Measurements from ENCODE around the gene NPIPB6. TPM values are rescaled to one million over a fixed set of nuclear protein-coding genes. Genes with fewer than 3 reads are reported as not detected.

Gene NPIPB6
- total RNA-seq, 2 donors from 2014 or later = 2.2 to 8.2 TPM

DNA sequence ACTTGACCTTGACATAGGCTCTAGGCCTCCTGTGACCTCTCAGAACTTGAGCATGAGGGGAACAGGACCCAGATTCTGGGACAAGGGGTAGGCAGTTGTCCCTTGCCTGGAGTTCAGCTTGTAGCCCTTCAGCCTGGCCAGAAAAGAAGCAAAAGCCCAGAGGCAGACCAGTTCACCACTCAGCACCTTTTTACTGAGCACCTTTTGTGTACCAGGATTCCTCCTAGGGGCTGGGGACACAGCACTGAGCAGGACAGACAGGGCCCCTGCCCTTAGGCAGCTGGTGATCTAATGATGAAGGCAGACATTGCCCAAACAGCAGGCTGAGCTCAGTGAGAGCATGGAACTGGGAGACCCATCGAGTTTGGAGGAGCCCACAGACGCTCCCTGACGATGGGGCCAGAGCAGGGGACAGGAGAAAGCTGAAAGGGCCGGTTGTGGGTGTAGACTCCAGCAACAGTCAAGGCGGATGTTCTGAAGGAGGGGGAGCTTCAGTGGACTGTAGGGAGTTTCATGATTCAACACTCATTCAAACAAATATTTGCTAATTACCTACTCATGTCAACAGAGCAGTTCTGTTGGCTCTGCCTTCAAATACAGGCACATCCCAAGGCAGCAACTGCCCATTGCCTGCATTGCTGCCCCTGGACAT lies 38.9 kb downstream of the NPIPB6 start:
- H3K4me1 ChIP-seq (ENCODE audit: control insufficient read depth in 1 of 2, low read depth in 2 of 2) = no peaks in the 10 kb centered on the region
- no peak overlapping the region for H3K27ac ChIP-seq
- no peak for DNase-seq (ENCODE audit: low spot score)

DNA sequence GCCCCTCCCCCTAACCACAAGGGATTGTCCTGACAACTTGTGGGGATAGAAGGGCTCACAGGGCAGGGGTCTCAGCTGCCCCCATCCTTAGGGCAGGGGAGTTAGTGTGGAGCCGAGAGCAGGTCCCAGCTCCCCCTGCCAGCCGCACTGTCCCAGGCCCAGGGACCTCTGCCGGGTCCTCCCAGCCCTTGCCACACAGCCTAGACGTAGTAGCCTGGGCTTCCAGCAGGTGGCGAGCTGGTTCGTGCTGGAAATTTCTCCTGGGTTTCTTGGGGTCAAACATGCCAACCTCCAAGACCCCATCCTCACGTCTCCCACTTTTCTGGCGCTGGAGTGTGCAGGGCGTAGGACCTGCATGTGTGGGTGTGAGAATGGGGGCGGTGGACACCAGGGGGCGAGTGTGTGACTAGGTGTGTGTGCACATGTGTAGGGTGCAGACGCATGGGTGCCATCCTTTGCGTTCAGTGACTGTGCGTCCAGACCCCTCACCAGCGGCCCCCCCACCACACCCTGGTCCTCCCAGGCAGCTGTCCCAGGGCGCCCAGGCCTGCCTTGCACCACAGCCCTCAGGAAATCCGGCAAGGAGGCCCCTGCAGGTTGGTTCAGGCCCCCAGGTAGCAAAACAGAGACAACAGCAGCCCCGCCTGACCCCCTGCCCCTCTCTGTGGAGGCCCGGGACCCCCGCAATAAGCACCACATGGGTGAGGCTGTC lies 41.5 kb downstream of the NPIPB6 start:
- ATAC-seq (ENCODE audit: insufficient number of reproducible peaks, low FRiP score, low read depth) (no peak), DNase-seq (ENCODE audit: low spot score) (no peak)
- Histone ChIP-seq H3K4me3 (no peak overlapping the region), H3K4me1 (ENCODE audit: control insufficient read depth in 1 of 2, low read depth in 2 of 2) (no peaks in the 10 kb centered on the region), H3K27ac (no peak overlapping the region), H3K27me3 (replicated peaks; ENCODE audit: insufficient read depth) (no peaks in the 10 kb centered on the region), H3K9me3 (no peaks in the 10 kb centered on the region), H3K36me3 (no peaks in the 10 kb centered on the region)
- TF ChIP-seq CTCF (IDR thresholded peaks at IDR 0.05) = peak; percentile 57

More for the DNA sequence above, 38.9 kb downstream of the NPIPB6 start:
- no peak for ATAC-seq (ENCODE audit: insufficient number of reproducible peaks, low FRiP score, low read depth)
- Histone ChIP-seq H3K27me3 (replicated peaks; ENCODE audit: insufficient read depth) (no peaks in the 10 kb centered on the region), H3K4me3 (no peak overlapping the region), H3K36me3 (no peaks in the 10 kb centered on the region), H3K9me3 (no peaks in the 10 kb centered on the region)
- no peak for TF ChIP-seq CTCF (IDR thresholded peaks at IDR 0.05)

DNA sequence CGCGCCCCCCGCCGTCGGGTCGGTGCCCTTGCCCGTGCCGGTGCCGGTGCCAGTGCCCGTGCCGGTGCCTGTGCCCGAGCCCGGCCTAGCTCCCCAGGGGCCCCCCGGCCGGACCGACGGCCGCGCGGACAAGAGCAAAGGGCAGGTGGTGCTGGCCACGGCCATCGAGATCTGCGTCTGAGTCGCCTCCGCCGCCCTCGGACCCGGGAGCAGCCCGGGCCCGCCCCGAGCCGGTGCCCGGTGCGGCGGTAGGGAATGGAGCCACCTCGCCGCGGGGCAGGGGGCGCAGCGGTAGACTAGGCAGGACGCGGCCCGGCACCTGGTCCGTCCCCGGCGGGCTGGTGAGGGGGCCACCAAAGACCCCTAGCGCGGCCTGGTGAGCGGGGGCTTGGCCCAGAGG lies 42.6 kb downstream of the NPIPB6 start:
- ATAC-seq (ENCODE audit: insufficient number of reproducible peaks, low FRiP score, low read depth) (no peak), DNase-seq (ENCODE audit: low spot score) (no peak)
- no peaks in the 10 kb centered on the region for H3K4me1 ChIP-seq (ENCODE audit: control insufficient read depth in 1 of 2, low read depth in 2 of 2)
- no peaks in the 10 kb centered on the region for H3K27me3 ChIP-seq (replicated peaks; ENCODE audit: insufficient read depth)
- H3K27ac ChIP-seq = no peak overlapping the region
- no peak for TF ChIP-seq CTCF (IDR thresholded peaks at IDR 0.05)
- no peaks in the 10 kb centered on the region for H3K9me3 ChIP-seq
- no peak overlapping the region for H3K4me3 ChIP-seq
- no peaks in the 10 kb centered on the region for H3K36me3 ChIP-seq

DNA sequence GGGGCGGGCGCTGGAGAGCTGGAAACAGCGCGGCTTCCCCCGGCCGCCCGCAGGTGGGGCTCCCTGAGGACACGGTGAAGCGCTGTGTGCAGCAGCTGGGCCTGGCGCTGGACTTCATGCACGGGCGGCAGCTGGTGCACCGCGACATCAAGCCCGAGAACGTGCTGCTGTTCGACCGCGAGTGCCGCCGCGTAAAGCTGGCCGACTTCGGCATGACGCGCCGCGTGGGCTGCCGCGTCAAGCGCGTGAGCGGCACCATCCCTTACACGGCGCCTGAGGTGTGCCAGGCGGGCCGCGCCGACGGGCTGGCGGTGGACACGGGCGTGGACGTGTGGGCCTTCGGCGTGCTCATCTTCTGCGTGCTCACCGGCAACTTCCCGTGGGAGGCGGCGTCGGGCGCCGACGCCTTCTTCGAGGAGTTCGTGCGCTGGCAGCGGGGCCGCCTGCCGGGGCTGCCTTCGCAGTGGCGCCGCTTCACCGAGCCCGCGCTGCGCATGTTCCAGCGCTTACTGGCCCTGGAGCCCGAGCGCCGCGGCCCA lies 43.2 kb downstream of the NPIPB6 start:
- Histone ChIP-seq H3K36me3 (no peaks in the 10 kb centered on the region), H3K27ac (no peak overlapping the region), H3K27me3 (replicated peaks; ENCODE audit: insufficient read depth) (no peaks in the 10 kb centered on the region), H3K9me3 (no peaks in the 10 kb centered on the region), H3K4me3 (no peak overlapping the region), H3K4me1 (ENCODE audit: control insufficient read depth in 1 of 2, low read depth in 2 of 2) (no peaks in the 10 kb centered on the region)
- DNase-seq (ENCODE audit: low spot score) = no peak
- TF ChIP-seq CTCF (IDR thresholded peaks at IDR 0.05) = no peak
- ATAC-seq (ENCODE audit: insufficient number of reproducible peaks, low FRiP score, low read depth) = no peak

DNA sequence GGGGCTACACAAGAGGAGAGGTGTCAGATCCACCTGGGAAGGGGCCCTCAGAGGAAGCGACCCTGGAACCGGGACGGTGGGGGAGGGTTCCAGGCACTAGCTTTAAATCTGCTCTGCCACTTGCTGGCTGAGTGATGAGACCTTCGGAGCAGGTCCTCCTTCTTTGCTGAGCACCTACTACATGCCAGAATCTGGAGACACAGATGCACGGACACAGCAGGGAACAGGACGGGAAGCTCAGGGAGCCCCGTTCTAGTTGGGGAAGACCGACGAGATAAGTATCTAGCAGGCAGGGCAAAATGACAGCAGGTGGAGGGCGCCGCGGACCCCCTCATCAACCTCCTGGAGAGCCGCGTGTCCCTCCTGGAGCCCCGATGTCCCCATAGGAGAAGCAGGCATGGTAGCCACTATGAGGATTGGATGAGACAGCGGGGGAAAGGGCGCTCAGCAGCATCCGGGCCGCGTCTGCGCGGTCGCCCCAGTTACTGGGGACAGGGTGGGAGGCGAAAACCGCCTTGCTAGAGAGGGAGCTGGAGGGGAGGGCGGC lies 43.8 kb downstream of the NPIPB6 start:
- Histone ChIP-seq H3K4me1 (ENCODE audit: control insufficient read depth in 1 of 2, low read depth in 2 of 2) (no peaks in the 10 kb centered on the region), H3K36me3 (no peaks in the 10 kb centered on the region), H3K4me3 (no peak overlapping the region), H3K9me3 (no peaks in the 10 kb centered on the region), H3K27ac (no peak overlapping the region), H3K27me3 (replicated peaks; ENCODE audit: insufficient read depth) (no peaks in the 10 kb centered on the region)
- ATAC-seq (ENCODE audit: insufficient number of reproducible peaks, low FRiP score, low read depth) = no peak
- no peak for DNase-seq (ENCODE audit: low spot score)
- TF ChIP-seq CTCF (IDR thresholded peaks at IDR 0.05) = no peak
